Parathyroid adenoma (tissue), 2 donors: ENCODE data around the gene TSHZ2.

Experiments used
- H2AFZ ChIP-seq: fragments of 300-600 bp; sonication (generic); one replicate; pipeline ENCODE4 v1.7.0; 2017; ENCODE audit warnings: antibody characterized with exemption, mild to moderate bottlenecking
- H3K27ac ChIP-seq: fragments of 300-600 bp; sonication (generic); one replicate; pipeline ENCODE4 v1.7.0; 2017
- H3K27me3 ChIP-seq: fragments of 300-600 bp; sonication (generic); one replicate; pipeline ENCODE4 v1.7.0; 2017; ENCODE audit warnings: low read length; ENCODE audit not compliant: control insufficient read depth, insufficient read depth
- H3K36me3 ChIP-seq: fragments of 300-600 bp; sonication (generic); one replicate; pipeline ENCODE4 v1.7.0; 2017; ENCODE audit warnings: low read length; ENCODE audit not compliant: control insufficient read depth, insufficient read depth
- H3K4me1 ChIP-seq: fragments of 300-600 bp; sonication (generic); one replicate; pipeline ENCODE4 v1.7.0; 2017; ENCODE audit warnings: control low read depth
- H3K4me2 ChIP-seq: fragments of 300-600 bp; sonication (generic); one replicate; pipeline ENCODE4 v1.7.0; 2017; ENCODE audit warnings: low read length
- H3K4me3 ChIP-seq: fragments of 300-600 bp; sonication (generic); one replicate; pipeline ENCODE4 v1.7.0; 2017; ENCODE audit warnings: low read depth, low read length
- H3K79me2 ChIP-seq: fragments of 300-600 bp; sonication (generic); one replicate; pipeline ENCODE4 v1.7.0; 2017; ENCODE audit warnings: control low read depth
- H3K9ac ChIP-seq: fragments of 300-600 bp; sonication (generic); one replicate; pipeline ENCODE4 v1.7.0; 2017; ENCODE audit warnings: mild to moderate bottlenecking
- H3K9me3 ChIP-seq: fragments of 300-600 bp; sonication (generic); one replicate; pipeline ENCODE4 v1.7.0; 2017; ENCODE audit warnings: low read length; ENCODE audit not compliant: control insufficient read depth
- CTCF ChIP-seq: fragments of 300-600 bp; sonication (generic); IDR thresholded peaks from one replicate; pipeline ENCODE4 v1.7.0; 2017; ENCODE audit warnings: antibody characterized with exemption, mild to moderate bottlenecking
- donor health status: primary hyperparathyroidism.

The TSHZ2 gene

GRCh38 chr20:53073636-53074415, 101.7 kb downstream of the TSHZ2 start:
- Histone ChIP-seq H3K4me3 (no peak overlapping the region), H2AFZ (no peak overlapping the region), H3K4me1 (no peaks in the 10 kb centered on the region), H3K9me3 (no peaks in the 10 kb centered on the region), H3K36me3 (no peaks in the 10 kb centered on the region), H3K27ac (no peak overlapping the region), H3K79me2 (no peaks in the 10 kb centered on the region), H3K27me3 (no peaks in the 10 kb centered on the region), H3K9ac (no peak overlapping the region), H3K4me2 (no peak overlapping the region)
- no peak for TF ChIP-seq CTCF

GRCh38 chr20:53074811-53075314, 102.7 kb downstream of the TSHZ2 start:
- H3K9ac ChIP-seq = no peak overlapping the region
- H3K27me3 ChIP-seq = no peaks in the 10 kb centered on the region
- H2AFZ ChIP-seq = no peak overlapping the region
- H3K4me3 ChIP-seq = no peak overlapping the region
- H3K27ac ChIP-seq = no peak overlapping the region
- no peaks in the 10 kb centered on the region for H3K36me3 ChIP-seq
- no peaks in the 10 kb centered on the region for H3K4me1 ChIP-seq
- TF ChIP-seq CTCF = no peak
- no peak overlapping the region for H3K4me2 ChIP-seq
- H3K9me3 ChIP-seq = no peaks in the 10 kb centered on the region
- H3K79me2 ChIP-seq = no peaks in the 10 kb centered on the region

- Histone ChIP-seq H3K4me3 (no peak overlapping the region), H3K4me2 (no peak overlapping the region), H3K27ac (no peak overlapping the region), H3K9ac (no peak overlapping the region), H3K4me1 (no peaks in the 10 kb centered on the region), H3K79me2 (no peaks in the 10 kb centered on the region), H3K36me3 (no peaks in the 10 kb centered on the region), H2AFZ (no peak overlapping the region), H3K27me3 (no peaks in the 10 kb centered on the region), H3K9me3 (no peaks in the 10 kb centered on the region)
- TF ChIP-seq CTCF = no peak
Observed at GRCh38 chr20:53076668-53077067, 104.5 kb downstream of the TSHZ2 start.

- no peaks in the 10 kb centered on the region for H3K36me3 ChIP-seq
- H3K4me2 ChIP-seq = no peak overlapping the region
- H3K27ac ChIP-seq = no peak overlapping the region
- H3K4me1 ChIP-seq = no peaks in the 10 kb centered on the region
- H3K9ac ChIP-seq = no peak overlapping the region
- H3K4me3 ChIP-seq = no peak overlapping the region
- no peak for TF ChIP-seq CTCF
- no peaks in the 10 kb centered on the region for H3K79me2 ChIP-seq
- H3K9me3 ChIP-seq = no peaks in the 10 kb centered on the region
- H2AFZ ChIP-seq = no peak overlapping the region
- no peaks in the 10 kb centered on the region for H3K27me3 ChIP-seq
Observed at GRCh38 chr20:53077373-53078205, 105.4 kb downstream of the TSHZ2 start.
